Tibial nerve (tissue), 4 donors: ENCODE measurements around the gene FBXW2. TPM values are rescaled to one million over a fixed set of nuclear protein-coding genes. Genes with fewer than 3 reads are reported as not detected.

Source experiments
- DNase-seq, 2 donors: peaks; one replicate each; pipeline ENCODE4 v3.0.0-alpha.2; 2019; ENCODE audit warnings: low spot score in 2 of 2
- H3K27ac ChIP-seq, 4 donors: fragments of 200-600 bp; sonication (generic) in 3 of 4; one replicate each; pipeline ENCODE4 v1.5.1; 2017 to 2019; ENCODE audit warnings: mild to moderate bottlenecking in 1 of 4
- H3K27me3 ChIP-seq, 2 donors: fragments of 200-600 bp; sonication (generic) in 1 of 2; one replicate each; pipeline versions ENCODE4 v1.5.1 to v1.6.0; 2017 to 2019
- H3K36me3 ChIP-seq, 3 donors: fragments of 200-600 bp; sonication (generic); one replicate each; pipeline ENCODE4 v1.5.1; 2018 to 2019
- H3K4me1 ChIP-seq, 4 donors: fragments of 200-600 bp; sonication (generic) in 3 of 4; one replicate each; pipeline ENCODE4 v1.5.1; 2017 to 2019
- H3K4me3 ChIP-seq, 4 donors: fragments of 200-600 bp; sonication (generic) in 3 of 4; one replicate each; pipeline ENCODE4 v1.5.1; 2017 to 2019; ENCODE audit warnings: mild to moderate bottlenecking in 1 of 4, moderate library complexity in 1 of 4
- H3K9me3 ChIP-seq, 4 donors: fragments of 200-600 bp; sonication (generic) in 3 of 4; one replicate each; pipeline ENCODE4 v1.5.1; 2017 to 2019
- EP300 ChIP-seq, 2 donors: sonication (generic); formaldehyde crosslinking; IDR thresholded peaks; one replicate each; pipeline ENCODE4 v1.6.1; 2017; ENCODE audit warnings: antibody characterized with exemption in 2 of 2, mild to moderate bottlenecking in 1 of 2
- POLR2A ChIP-seq, 2 donors: fragments of 450-650 bp; IDR thresholded peaks; one replicate each; pipeline ENCODE4 v1.6.1; 2017; ENCODE audit warnings: antibody characterized with exemption in 2 of 2, mild to moderate bottlenecking in 2 of 2, moderate library complexity in 2 of 2
- WGBS, 2 donors: methylation state at CpG; one replicate each; pipeline ENCODE4 v1.1.5; 2018; 5-methylcytosine and 5-hydroxymethylcytosine counted together
- total RNA-seq, 4 donors: library from RNA; depleted of rRNA; stranded (reverse); fragments of >200 nt; gene quantifications; one replicate each; pipeline ENCODE4 v1.1.0, GENCODE V29; 2016
- TF ChIP-seq, protein P1 (sequence below), 5 experiments: fragments of 200-600 bp in 3 of 5; fragments of 450-650 bp in 2 of 5; sonication (generic) in 3 of 5; IDR thresholded peaks; one replicate each; pipeline ENCODE4 v1.5.1; 2016 to 2019; ENCODE audit warnings: antibody characterized with exemption in 5 of 5, mild to moderate bottlenecking in 3 of 5, moderate library complexity in 2 of 5

The FBXW2 gene
- total RNA-seq, 4 donors from 2014 or later = 33.9 to 56.6 (median 45.7) TPM

DNA sequence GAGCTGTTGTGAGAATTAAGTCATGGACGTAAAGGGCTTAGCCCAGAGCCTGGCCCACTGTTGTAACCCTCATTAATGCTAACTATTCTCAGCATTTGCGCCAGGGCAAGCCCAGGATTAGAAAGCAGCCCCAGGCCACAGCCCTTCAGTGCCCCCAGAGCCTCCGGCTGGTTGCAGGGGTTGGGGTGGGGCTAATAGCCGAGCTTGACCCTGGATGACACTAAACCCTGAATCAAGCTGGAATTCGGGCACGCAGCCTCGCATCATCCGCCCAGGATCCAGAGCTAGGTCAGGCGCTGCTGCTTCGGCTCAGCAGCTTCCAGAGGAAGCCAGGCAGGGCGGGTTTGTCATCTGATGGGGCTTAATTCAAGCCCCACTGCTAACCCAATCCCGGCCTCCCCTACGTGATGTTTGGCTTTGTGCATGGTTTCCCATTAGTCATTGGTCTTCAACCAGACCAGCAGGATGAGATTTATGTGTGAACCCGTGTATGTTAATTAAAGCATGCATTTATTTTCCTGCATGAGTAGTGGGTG, 77.8 kb downstream of the FBXW2 start:
- H3K36me3 ChIP-seq = no peaks in the 10 kb centered on the region
- peaks cover 0 to 39% (median 15%) of the 10 kb centered on the region in 4 donors for H3K4me1 ChIP-seq
- peak overlapping the region; percentile 73 to 97 (median 87) for H3K4me3 ChIP-seq
- H3K27ac ChIP-seq = peak overlapping the region; percentile 83 to 98 (median 92)
- peak; percentile 38 to 43 for DNase-seq
- WGBS, 2 donors = 20 to 28% methylated on average over 13 to 14 of the region's 14 CpGs
- H3K9me3 ChIP-seq = no peaks in the 10 kb centered on the region
- H3K27me3 ChIP-seq = no peaks in the 10 kb centered on the region
- TF ChIP-seq POLR2A (IDR thresholded peaks at IDR 0.05) (peak in 1 of 2 donors; percentile 15), EP300 (IDR thresholded peaks at IDR 0.05) (no peak)

GRCh38 chr9:120714846-120715388, 78.3 kb downstream of the FBXW2 start:
- peak overlapping the region; percentile 83 to 98 (median 92) for H3K27ac ChIP-seq
- H3K4me3 ChIP-seq = peak overlapping the region; percentile 73 to 97 (median 87)
- H3K27me3 ChIP-seq = no peaks in the 10 kb centered on the region
- no peak for DNase-seq
- H3K36me3 ChIP-seq = no peaks in the 10 kb centered on the region
- TF ChIP-seq, protein P1, sequence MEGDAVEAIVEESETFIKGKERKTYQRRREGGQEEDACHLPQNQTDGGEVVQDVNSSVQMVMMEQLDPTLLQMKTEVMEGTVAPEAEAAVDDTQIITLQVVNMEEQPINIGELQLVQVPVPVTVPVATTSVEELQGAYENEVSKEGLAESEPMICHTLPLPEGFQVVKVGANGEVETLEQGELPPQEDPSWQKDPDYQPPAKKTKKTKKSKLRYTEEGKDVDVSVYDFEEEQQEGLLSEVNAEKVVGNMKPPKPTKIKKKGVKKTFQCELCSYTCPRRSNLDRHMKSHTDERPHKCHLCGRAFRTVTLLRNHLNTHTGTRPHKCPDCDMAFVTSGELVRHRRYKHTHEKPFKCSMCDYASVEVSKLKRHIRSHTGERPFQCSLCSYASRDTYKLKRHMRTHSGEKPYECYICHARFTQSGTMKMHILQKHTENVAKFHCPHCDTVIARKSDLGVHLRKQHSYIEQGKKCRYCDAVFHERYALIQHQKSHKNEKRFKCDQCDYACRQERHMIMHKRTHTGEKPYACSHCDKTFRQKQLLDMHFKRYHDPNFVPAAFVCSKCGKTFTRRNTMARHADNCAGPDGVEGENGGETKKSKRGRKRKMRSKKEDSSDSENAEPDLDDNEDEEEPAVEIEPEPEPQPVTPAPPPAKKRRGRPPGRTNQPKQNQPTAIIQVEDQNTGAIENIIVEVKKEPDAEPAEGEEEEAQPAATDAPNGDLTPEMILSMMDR (IDR thresholded peaks at IDR 0.05) = no peak
- TF ChIP-seq POLR2A (IDR thresholded peaks at IDR 0.05) (no peak), EP300 (IDR thresholded peaks at IDR 0.05) (no peak)
- WGBS, 2 donors = 19 to 27% methylated on average over 8 to 12 of the region's 30 CpGs
- H3K9me3 ChIP-seq = no peaks in the 10 kb centered on the region
- H3K4me1 ChIP-seq = peaks cover 0 to 40% (median 16%) of the 10 kb centered on the region in 4 donors

- Histone ChIP-seq H3K9me3 (no peaks in the 10 kb centered on the region), H3K36me3 (no peaks in the 10 kb centered on the region), H3K27me3 (no peaks in the 10 kb centered on the region), H3K4me3 (peak within 1 kb of the TSS; percentile 73 to 97 (median 87)), H3K4me1 (peaks cover 0 to 47% (median 19%) of the 10 kb centered on the region in 4 donors), H3K27ac (peak within 1 kb of the TSS; percentile 83 to 98 (median 92))
- 0 to 1% methylated on average over 22 to 52 of the region's 102 CpGs for WGBS, 2 donors
- peak; percentile 96 to 98 for DNase-seq
- peak in 1 of 2 donors; percentile 95 for TF ChIP-seq EP300 (IDR thresholded peaks at IDR 0.05)
- peak; percentile 84 to 97 for TF ChIP-seq POLR2A (IDR thresholded peaks at IDR 0.05)
- TF ChIP-seq, protein P1 (IDR thresholded peaks at IDR 0.05) = peak in 2 of 5 experiments; percentile 10 to 25
Observed at GRCh38 chr9:120714088-120714845, 78.9 kb downstream of the FBXW2 start, which contains the start of gene MEGF9. MEGF9 (minus strand) TSS chr9:120714470; CDS start chr9:120714358, 112 bp downstream.

DNA sequence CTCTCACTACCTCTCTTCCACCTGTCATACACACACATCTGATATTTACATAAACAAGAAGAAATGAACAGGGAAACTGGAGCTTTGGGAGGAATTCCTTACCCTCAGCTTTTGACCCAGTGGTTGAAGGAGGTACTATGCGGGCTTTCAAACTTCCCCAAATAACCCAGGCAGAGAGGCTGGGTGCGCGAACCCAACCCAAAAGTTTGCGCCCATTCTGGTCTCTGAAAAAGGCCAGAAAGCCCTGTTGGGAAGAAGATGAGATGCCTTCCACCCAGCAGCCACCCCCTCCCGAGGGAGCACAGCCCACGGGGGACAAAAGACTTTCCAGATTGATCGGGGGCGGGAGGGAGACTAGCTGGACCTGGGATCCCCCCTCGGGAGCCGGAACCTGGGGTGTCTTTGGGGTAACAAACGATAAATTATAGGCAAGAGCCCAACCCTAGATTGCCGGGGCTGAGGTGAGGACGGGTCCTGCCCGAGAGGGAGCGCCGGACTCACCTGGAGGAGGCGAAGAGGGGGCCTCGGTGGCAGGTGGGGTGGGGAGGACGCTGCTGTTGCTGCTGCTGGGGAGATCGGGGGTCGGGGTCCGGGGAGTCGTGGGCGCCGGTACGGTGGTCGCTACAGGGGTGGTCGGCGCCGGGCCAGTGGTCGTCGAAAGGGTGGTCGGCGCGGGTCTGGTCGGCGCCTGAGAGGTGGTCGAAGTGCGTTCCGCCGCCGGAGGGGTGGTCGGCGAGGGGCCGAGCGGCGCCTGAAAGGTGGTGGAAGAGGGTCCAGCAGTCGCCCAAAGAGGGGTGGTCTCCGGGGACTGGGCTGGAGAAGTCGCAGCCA, 79.7 kb downstream of the FBXW2 start:
- 1 to 3% methylated on average over 45 to 50 of the region's 50 CpGs for WGBS, 2 donors
- H3K4me1 ChIP-seq = peaks cover 0 to 55% (median 24%) of the 10 kb centered on the region in 4 donors
- no peak for DNase-seq
- no peak for TF ChIP-seq POLR2A (IDR thresholded peaks at IDR 0.05)
- TF ChIP-seq, protein P1 (IDR thresholded peaks at IDR 0.05) = peak in 2 of 5 experiments; percentile 48 to 57
- H3K27ac ChIP-seq = peak overlapping the region; percentile 83 to 97 (median 88)
- no peaks in the 10 kb centered on the region for H3K9me3 ChIP-seq
- H3K27me3 ChIP-seq = no peaks in the 10 kb centered on the region
- no peaks in the 10 kb centered on the region for H3K36me3 ChIP-seq
- H3K4me3 ChIP-seq = peak overlapping the region; percentile 73 to 97 (median 78)

DNA sequence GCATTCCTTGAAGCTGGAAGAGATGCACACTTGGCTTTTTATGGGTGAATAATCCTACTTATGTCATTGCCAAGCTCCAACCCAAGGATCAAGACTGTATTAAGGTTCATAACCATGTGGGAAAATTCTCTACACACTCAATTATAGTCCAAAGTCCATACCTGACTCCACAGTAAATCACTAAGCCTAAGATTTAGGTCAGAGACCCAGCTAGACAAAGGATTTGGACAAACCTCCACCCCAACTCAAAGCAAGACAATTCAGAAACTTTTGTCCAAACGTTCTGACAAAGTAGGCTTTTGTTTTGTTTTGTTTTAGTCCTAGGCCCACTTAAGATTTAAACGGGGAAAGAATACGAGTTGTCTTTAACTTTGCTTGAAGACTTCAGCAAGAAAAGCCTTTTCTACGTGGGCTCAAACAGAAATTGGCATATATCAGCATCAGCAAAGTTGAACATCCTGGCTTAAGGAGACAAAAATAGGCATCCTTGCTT, 80.6 kb downstream of the FBXW2 start:
- TF ChIP-seq, protein P1 (IDR thresholded peaks at IDR 0.05) = no peak
- no peak for TF ChIP-seq EP300 (IDR thresholded peaks at IDR 0.05)
- no peak for TF ChIP-seq POLR2A (IDR thresholded peaks at IDR 0.05)
- peak overlapping the region; percentile 83 to 97 (median 88) for H3K27ac ChIP-seq
- peaks cover 0 to 61% (median 24%) of the 10 kb centered on the region in 4 donors for H3K4me1 ChIP-seq
- 23 to 24% methylated on average over 4 of the region's 4 CpGs for WGBS, 2 donors
- no peaks in the 10 kb centered on the region for H3K9me3 ChIP-seq
- peak overlapping the region; percentile 73 to 97 (median 78) for H3K4me3 ChIP-seq
- DNase-seq = no peak
- no peaks in the 10 kb centered on the region for H3K36me3 ChIP-seq
- H3K27me3 ChIP-seq = no peaks in the 10 kb centered on the region
